Measurements from ENCODE around the gene TM7SF2. TPM values are rescaled to one million over a fixed set of nuclear protein-coding genes. Genes with fewer than 3 reads are reported as not detected.

The TM7SF2 gene
- polyA plus RNA-seq, 1 experiment: 10.3 TPM

GRCh38 chr11:65151331-65151899, 39.7 kb downstream of the TM7SF2 start:
- Histone ChIP-seq H3K27me3 (ENCODE audit: control insufficient read depth, insufficient read depth, low read length) (peaks cover 5% of the 10 kb centered on the region), H3K9me3 (ENCODE audit: control insufficient read depth, insufficient read depth, low read length) (peaks cover 2% of the 10 kb centered on the region; the same call in 1 of the 2 replicates), H3K27ac (ENCODE audit: low read depth, low read length) (no peak overlapping the region), H3K4me3 (ENCODE audit: low read depth, low read length) (no peak overlapping the region)
- ChIA-PET POLR2A (no interaction called here), CTCF (interaction anchor here (1.7 kb wide), 1 partner anchor 12 kb away, joined by 5 read pairs; no protein-coding TSS in a partner anchor)
- DNase-seq (ENCODE audit: low read depth, low spot score): no peak
- TF ChIP-seq, protein P1, sequence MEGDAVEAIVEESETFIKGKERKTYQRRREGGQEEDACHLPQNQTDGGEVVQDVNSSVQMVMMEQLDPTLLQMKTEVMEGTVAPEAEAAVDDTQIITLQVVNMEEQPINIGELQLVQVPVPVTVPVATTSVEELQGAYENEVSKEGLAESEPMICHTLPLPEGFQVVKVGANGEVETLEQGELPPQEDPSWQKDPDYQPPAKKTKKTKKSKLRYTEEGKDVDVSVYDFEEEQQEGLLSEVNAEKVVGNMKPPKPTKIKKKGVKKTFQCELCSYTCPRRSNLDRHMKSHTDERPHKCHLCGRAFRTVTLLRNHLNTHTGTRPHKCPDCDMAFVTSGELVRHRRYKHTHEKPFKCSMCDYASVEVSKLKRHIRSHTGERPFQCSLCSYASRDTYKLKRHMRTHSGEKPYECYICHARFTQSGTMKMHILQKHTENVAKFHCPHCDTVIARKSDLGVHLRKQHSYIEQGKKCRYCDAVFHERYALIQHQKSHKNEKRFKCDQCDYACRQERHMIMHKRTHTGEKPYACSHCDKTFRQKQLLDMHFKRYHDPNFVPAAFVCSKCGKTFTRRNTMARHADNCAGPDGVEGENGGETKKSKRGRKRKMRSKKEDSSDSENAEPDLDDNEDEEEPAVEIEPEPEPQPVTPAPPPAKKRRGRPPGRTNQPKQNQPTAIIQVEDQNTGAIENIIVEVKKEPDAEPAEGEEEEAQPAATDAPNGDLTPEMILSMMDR (IDR thresholded peaks at IDR 0.05; ENCODE audit: low read depth, low read length): no peak

DNA sequence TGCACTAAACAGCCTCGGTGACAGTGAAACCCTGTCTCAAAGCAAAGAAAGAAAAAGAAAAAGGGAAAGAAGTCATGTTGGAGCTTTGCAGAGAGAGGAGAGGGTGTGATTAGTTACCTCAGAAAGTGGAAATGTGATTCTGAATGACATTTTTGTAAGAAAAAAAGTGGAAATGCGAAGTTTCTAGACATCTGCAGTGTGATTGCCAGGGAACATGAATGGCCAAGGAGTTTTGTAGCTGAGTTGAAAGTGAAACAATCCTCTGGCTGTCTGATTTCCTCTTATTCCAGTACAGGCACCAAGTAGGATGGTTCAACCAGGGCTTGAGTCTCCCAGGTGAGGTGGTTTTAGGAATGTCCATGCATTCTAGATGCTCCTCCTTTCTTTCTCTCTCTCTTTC, 40.5 kb downstream of the TM7SF2 start:
- Histone ChIP-seq H3K27me3 (ENCODE audit: control insufficient read depth, insufficient read depth, low read length) (no peaks in the 10 kb centered on the region), H3K9me3 (ENCODE audit: control insufficient read depth, insufficient read depth, low read length) (0 out of 2 replicates have a peak, but pooled peaks cover 2% of the 10 kb centered on the region), H3K4me3 (ENCODE audit: low read depth, low read length) (no peak overlapping the region), H3K27ac (ENCODE audit: low read depth, low read length) (no peak overlapping the region)
- ChIA-PET POLR2A (no interaction called here), CTCF (interaction anchor here (0.6 to 1.7 kb wide), 2 partner anchors 12 to 73 kb away, joined by 3 to 5 read pairs; no protein-coding TSS in a partner anchor)
- DNase-seq (ENCODE audit: low read depth, low spot score): no peak
- TF ChIP-seq, protein P1 (IDR thresholded peaks at IDR 0.05; ENCODE audit: low read depth, low read length): no peak

DNA sequence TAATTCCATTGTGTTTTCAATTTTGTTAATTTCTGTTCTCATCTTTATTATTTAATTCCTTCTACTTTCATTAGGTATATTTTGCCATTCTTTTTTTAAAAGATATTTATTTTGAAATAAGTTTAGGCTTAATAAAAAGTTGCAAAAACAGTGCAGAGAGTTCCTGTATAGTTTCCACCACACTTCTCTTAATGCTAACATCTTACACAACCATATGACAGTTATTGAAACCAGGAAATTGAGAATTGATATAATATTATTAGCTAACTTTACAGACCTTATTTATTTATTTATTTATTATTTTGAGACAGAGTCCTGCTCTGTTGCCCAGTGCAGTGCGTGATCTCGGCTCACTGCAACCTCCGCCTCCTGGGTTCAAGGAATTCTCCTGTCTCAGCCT, 44.6 kb downstream of the TM7SF2 start:
- ChIA-PET POLR2A (no interaction called here), CTCF (no interaction called here)
- TF ChIP-seq, protein P1 (IDR thresholded peaks at IDR 0.05; ENCODE audit: low read depth, low read length): no peak
- no peak for DNase-seq (ENCODE audit: low read depth, low spot score)
- H3K9me3 ChIP-seq (ENCODE audit: control insufficient read depth, insufficient read depth, low read length): no peaks in the 10 kb centered on the region
- no peak overlapping the region for H3K27ac ChIP-seq (ENCODE audit: low read depth, low read length)
- no peak overlapping the region for H3K4me3 ChIP-seq (ENCODE audit: low read depth, low read length)
- no peaks in the 10 kb centered on the region for H3K27me3 ChIP-seq (ENCODE audit: control insufficient read depth, insufficient read depth, low read length)

GRCh38 chr11:65156926-65157325, 45.3 kb downstream of the TM7SF2 start:
- no peak for DNase-seq (ENCODE audit: low read depth, low spot score)
- Histone ChIP-seq H3K27ac (ENCODE audit: low read depth, low read length) (no peak overlapping the region), H3K9me3 (ENCODE audit: control insufficient read depth, insufficient read depth, low read length) (no peaks in the 10 kb centered on the region), H3K27me3 (ENCODE audit: control insufficient read depth, insufficient read depth, low read length) (no peaks in the 10 kb centered on the region), H3K4me3 (ENCODE audit: low read depth, low read length) (no peak overlapping the region)
- POLR2A ChIA-PET: no interaction called here
- CTCF ChIA-PET: interaction anchor here (0.7 kb wide), 2 partner anchors 174 to 1543 kb away, joined by 3 to 4 read pairs; no protein-coding TSS in a partner anchor
- TF ChIP-seq, protein P1 (IDR thresholded peaks at IDR 0.05; ENCODE audit: low read depth, low read length): no peak

- TF ChIP-seq, protein P1 (IDR thresholded peaks at IDR 0.05; ENCODE audit: low read depth, low read length): no peak
- CTCF ChIA-PET: interaction anchor here (0.7 kb wide), 2 partner anchors 174 to 1543 kb away, joined by 3 to 4 read pairs; no protein-coding TSS in a partner anchor
- H3K27me3 ChIP-seq (ENCODE audit: control insufficient read depth, insufficient read depth, low read length): no peaks in the 10 kb centered on the region
- POLR2A ChIA-PET: no interaction called here
- H3K4me3 ChIP-seq (ENCODE audit: low read depth, low read length): no peak overlapping the region
- no peak for DNase-seq (ENCODE audit: low read depth, low spot score)
- no peak overlapping the region for H3K27ac ChIP-seq (ENCODE audit: low read depth, low read length)
- no peaks in the 10 kb centered on the region for H3K9me3 ChIP-seq (ENCODE audit: control insufficient read depth, insufficient read depth, low read length)
Measured at GRCh38 chr11:65157336-65157735, 45.7 kb downstream of the TM7SF2 start.

Measured in AG04450 (cell line).